SHP77 (cell line): ENCODE results near the gene CRYL1.

Experiments used
- DNase-seq, 2 experiments: peaks; one replicate each; lab custom pipeline; 2025; lab: John Stamatoyannopoulos, UW

Gene CRYL1

GRCh38 chr13:20398459-20398858 lies 127.2 kb downstream of the CRYL1 start:
- DNase-seq = no peak

GRCh38 chr13:20397896-20398295 lies 127.8 kb downstream of the CRYL1 start:
- DNase-seq = no peak

GRCh38 chr13:20395061-20395916 lies 130.4 kb downstream of the CRYL1 start:
- no peak for DNase-seq

- no peak for DNase-seq
Observed at GRCh38 chr13:20394506-20394905, 131.2 kb downstream of the CRYL1 start.

DNA sequence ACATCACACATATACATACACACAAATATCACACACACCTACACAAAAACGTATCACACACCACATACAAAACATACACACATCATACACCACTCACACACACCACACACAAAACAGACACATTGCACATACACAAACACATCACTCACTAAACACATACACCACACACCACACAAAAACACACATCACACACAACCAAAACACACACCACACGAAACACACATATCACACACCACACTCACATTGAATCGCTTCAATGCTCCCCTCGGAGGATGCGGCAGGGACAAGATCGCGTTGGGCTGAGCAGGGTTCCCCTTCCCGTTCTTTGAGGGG lies 131.5 kb downstream of the CRYL1 start:
- no peak for DNase-seq

DNA sequence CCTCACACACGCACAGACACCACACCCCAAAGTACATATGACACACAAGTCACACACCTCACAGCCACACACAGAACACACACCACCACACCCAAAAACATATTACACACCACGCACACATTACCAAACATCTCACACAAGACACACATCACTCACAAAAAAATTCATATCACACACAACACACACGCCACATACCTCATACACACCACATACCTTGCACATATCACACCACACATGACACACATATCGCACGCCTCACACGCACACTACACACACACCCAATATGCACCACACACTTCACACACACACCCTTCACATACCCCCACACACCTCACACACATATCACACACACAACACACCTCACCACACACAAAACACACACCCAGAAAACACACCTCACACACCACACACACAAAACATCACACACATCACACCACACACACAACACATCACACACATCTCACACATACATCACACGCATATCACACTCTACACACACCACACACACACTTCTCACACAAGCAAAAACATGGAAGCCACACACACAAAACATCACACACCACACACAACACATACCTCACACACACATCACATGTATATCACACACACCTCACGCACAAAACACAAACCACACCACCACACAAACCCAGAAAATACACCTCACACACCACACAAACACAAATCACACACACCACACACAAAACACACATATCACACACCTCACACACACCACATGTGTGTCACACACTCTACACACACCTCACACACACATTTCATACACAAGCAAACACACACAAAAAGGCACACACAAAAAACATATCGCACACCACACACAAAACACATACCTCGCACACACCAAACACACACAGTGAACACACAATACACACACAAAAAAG lies 132.1 kb downstream of the CRYL1 start:
- DNase-seq = no peak

GRCh38 chr13:20392530-20392929 lies 133.1 kb downstream of the CRYL1 start:
- no peak for DNase-seq

GRCh38 chr13:20391597-20392452 lies 133.8 kb downstream of the CRYL1 start:
- no peak for DNase-seq

DNA sequence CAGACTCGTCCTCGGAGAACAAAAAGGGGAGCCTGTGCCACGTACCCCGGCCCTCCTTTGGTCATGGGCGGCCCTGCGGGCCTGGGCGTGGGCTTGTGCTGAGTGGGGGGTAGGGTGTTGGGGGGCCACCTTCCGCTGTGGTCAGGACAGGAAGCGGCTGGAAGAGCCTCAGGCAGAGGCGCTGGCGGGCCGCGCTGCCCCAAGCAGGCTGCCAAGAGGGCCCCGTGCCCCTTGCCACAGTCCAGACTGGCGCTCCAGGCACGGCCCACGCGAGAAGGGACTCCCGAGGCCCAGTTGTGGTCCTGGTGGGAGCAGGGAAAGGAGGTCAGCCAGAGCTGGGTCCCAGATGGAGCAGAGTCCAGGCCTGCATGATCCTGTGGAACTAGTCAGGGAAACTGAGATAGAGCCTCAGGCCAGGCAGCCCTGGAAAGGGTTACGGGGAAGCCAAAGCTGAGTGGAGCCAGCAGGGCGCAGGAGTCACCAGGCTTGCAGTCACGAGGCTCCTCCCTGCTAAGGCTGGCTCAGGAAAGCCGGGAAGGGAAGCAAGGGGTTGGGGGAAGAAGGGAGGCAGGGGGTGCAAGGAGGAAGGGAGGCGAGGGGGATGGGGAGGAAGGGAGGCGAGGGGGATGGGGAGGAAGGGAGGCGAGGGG lies 135.0 kb downstream of the CRYL1 start:
- DNase-seq = no peak

GRCh38 chr13:20389696-20390525 lies 135.7 kb downstream of the CRYL1 start:
- DNase-seq = no peak

GRCh38 chr13:20388184-20388583 lies 137.5 kb downstream of the CRYL1 start:
- no peak for DNase-seq

DNA sequence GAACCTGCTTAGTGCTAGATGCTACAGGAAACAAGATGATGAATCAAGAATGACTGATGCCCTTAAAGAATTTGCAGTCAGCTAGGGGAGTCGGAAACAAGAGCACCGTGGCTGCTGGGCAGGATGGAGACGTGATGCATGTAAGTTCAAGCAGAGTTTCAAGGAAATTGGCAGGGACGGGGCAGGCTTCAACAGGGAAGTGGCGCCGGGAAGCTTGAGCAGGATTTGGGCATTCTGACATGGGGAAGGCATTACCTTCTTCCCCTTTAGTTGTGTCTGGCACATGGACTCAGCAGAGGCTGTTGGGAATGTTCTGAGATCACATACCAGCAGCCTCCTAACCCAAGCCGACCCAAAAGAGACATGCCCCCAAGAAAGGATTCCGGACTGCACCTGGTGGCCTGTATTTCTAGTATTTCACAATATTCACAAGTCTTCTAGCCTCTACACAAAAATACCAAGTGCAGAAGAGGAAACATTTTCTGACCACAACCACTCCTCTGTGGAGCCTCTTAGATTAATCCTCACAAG lies 138.2 kb downstream of the CRYL1 start:
- DNase-seq = no peak

DNA sequence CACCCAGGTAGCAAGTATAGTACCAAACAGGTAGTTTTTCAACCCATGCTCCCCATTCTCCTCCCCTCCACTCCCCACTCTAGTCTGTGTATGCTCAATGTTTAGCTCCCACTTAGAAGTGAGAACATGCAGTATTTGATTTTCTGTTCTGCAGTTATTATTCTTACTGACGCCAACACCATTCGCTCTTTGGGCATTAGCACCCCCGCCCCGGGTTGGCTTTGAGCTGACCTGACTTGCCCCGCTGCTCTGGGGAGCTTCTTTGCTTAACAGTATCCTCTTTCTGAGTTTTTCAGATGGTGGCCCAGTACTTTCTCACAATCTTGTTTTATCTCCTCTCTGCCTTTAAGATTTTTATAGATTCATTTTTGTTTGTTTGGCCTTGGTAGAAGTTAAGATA lies 138.7 kb downstream of the CRYL1 start:
- no peak for DNase-seq

- DNase-seq = no peak
Observed at GRCh38 chr13:20383058-20383457, 142.6 kb downstream of the CRYL1 start.

DNA sequence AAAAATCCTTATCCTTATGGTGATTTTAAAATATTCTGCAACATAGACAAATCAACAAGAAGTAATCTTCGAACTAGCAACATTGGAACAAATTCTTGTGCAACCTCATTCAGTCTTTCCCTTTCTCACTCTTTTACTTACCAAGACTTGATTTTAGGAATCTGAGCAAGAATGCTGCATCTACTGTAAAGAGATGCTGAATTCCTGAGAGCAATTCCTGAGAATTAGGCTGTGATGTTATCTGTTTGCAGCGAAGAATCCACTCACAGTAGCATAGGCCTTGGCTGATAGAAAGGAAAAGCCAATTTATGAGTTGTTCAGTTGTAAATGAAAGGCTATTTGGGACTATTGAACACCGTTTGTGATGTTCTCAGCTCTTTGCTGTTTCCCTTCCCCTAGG lies 144.3 kb downstream of the CRYL1 start:
- DNase-seq = no peak

DNA sequence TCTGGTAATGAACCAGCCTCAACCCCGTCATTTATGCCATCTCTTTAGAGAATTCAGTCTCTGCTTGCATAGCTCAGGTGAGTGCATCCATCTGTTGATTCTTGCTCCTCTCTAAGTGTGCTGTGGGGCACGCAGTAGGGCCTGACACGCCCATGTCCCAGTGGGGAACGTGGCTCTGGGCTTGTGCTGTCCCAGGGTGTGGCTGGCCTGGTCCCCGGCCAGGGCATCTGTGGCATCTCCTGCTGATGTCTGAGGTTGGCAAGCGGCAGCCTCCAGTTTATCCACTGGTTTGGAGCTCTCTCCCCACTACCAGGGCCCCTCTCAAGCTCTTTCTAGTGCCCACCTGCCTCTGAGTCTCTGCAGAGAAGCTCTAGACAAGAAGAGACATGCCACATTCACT lies 146.9 kb downstream of the CRYL1 start:
- DNase-seq = no peak

- no peak for DNase-seq
Observed at GRCh38 chr13:20377720-20378119, 147.9 kb downstream of the CRYL1 start.

GRCh38 chr13:20375871-20376270 lies 149.8 kb downstream of the CRYL1 start:
- no peak for DNase-seq

- DNase-seq = no peak
Observed at GRCh38 chr13:20373861-20374260, 151.8 kb downstream of the CRYL1 start.

- DNase-seq = no peak
Observed at GRCh38 chr13:20371825-20372224, 153.8 kb downstream of the CRYL1 start.
